ENCODE measurements around the gene NUDT22. TPM values are rescaled to one million over a fixed set of nuclear protein-coding genes. Genes with fewer than 3 reads are reported as not detected.

The NUDT22 gene
- total and polyA plus RNA-seq, 2 experiments from 2014 or later, result 33.9 to 67.0 TPM

DNA sequence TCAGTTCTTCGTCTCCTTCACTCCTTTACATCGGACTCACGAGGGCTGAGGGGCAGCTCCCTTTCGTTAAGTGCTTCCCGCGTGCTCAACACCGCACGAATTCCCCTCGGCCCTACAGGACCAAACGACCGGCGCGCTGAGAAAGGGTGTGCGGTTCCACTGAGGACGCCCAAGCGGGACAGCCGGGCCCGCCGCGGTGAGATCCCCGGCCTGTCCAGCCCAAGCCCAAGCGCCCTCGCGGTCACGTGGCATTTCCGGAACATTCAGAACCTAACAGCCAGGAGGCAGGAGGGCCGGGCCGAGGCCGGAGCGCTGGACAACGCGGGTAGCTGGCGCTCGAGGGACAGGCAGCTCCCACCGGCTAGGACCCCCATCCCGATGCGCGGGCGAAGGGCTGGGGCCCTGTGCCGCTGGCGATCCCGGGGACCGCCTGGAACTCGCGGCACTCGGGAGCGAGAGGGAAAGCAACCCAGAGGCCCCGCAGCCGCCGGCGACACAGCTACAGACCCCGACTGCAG, 40.8 kb upstream of the NUDT22 start (continued):
- TF ChIP-seq, protein P1, sequence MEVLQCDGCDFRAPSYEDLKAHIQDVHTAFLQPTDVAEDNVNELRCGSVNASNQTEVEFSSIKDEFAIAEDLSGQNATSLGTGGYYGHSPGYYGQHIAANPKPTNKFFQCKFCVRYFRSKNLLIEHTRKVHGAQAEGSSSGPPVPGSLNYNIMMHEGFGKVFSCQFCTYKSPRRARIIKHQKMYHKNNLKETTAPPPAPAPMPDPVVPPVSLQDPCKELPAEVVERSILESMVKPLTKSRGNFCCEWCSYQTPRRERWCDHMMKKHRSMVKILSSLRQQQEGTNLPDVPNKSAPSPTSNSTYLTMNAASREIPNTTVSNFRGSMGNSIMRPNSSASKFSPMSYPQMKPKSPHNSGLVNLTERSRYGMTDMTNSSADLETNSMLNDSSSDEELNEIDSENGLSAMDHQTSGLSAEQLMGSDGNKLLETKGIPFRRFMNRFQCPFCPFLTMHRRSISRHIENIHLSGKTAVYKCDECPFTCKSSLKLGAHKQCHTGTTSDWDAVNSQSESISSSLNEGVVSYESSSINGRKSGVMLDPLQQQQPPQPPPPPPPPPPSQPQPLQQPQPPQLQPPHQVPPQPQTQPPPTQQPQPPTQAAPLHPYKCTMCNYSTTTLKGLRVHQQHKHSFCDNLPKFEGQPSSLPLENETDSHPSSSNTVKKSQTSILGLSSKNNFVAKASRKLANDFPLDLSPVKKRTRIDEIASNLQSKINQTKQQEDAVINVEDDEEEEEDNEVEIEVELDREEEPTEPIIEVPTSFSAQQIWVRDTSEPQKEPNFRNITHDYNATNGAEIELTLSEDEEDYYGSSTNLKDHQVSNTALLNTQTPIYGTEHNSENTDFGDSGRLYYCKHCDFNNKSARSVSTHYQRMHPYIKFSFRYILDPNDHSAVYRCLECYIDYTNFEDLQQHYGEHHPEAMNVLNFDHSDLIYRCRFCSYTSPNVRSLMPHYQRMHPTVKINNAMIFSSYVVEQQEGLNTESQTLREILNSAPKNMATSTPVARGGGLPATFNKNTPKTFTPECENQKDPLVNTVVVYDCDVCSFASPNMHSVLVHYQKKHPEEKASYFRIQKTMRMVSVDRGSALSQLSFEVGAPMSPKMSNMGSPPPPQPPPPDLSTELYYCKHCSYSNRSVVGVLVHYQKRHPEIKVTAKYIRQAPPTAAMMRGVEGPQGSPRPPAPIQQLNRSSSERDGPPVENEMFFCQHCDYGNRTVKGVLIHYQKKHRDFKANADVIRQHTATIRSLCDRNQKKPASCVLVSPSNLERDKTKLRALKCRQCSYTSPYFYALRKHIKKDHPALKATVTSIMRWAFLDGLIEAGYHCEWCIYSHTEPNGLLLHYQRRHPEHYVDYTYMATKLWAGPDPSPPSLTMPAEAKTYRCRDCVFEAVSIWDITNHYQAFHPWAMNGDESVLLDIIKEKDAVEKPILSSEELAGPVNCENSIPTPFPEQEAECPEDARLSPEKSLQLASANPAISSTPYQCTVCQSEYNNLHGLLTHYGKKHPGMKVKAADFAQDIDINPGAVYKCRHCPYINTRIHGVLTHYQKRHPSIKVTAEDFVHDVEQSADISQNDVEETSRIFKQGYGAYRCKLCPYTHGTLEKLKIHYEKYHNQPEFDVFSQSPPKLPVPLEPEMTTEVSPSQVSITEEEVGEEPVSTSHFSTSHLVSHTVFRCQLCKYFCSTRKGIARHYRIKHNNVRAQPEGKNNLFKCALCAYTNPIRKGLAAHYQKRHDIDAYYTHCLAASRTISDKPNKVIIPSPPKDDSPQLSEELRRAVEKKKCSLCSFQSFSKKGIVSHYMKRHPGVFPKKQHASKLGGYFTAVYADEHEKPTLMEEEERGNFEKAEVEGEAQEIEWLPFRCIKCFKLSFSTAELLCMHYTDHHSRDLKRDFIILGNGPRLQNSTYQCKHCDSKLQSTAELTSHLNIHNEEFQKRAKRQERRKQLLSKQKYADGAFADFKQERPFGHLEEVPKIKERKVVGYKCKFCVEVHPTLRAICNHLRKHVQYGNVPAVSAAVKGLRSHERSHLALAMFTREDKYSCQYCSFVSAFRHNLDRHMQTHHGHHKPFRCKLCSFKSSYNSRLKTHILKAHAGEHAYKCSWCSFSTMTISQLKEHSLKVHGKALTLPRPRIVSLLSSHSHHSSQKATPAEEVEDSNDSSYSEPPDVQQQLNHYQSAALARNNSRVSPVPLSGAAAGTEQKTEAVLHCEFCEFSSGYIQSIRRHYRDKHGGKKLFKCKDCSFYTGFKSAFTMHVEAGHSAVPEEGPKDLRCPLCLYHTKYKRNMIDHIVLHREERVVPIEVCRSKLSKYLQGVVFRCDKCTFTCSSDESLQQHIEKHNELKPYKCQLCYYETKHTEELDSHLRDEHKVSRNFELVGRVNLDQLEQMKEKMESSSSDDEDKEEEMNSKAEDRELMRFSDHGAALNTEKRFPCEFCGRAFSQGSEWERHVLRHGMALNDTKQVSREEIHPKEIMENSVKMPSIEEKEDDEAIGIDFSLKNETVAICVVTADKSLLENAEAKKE (CRISPR knock-in tag; IDR thresholded peaks at IDR 0.05), result no peak
- peak; percentile 97 for TF ChIP-seq POLR2AphosphoS5 (IDR thresholded peaks at IDR 0.05; ENCODE audit: low read depth)
- TF ChIP-seq JUNB (IDR thresholded peaks at IDR 0.05; ENCODE audit: unreplicated experiment), result no peak
- no peak for TF ChIP-seq EZH2 (IDR thresholded peaks at IDR 0.05; ENCODE audit: low read depth, unreplicated experiment)

GRCh38 chr11:64185693-64186491, 40.2 kb upstream of the NUDT22 start, which contains the start of gene STIP1:
Gene STIP1, plus strand, starts transcription at chr11:64186171. Its CDS starts 91 bp downstream, at chr11:64186262.
- Histone ChIP-seq H2AFZ (peak within 1 kb of the TSS; percentile 80; the same call in 1 of the 2 replicates), H3K36me3 (ENCODE audit: insufficient read depth) (peaks cover 13% of the 10 kb centered on the region), H3K4me2 (peak within 1 kb of the TSS; percentile 92), H3K9me2 (ENCODE audit: insufficient read depth) (no peaks in the 10 kb centered on the region), H3F3A (replicated peaks; ENCODE audit: low read depth) (peaks cover 45% of the 10 kb centered on the region), H3K4me1 (ENCODE audit: insufficient read depth) (peaks cover 18% of the 10 kb centered on the region; the same call in 1 of the 2 replicates), H3K79me2 (replicated peaks; ENCODE audit: insufficient read depth) (peaks cover 23% of the 10 kb centered on the region), H4K20me1 (replicated peaks; ENCODE audit: insufficient read depth) (peaks cover 42% of the 10 kb centered on the region), H3K4me3 (peak within 1 kb of the TSS; percentile 78), H3K27me3 (ENCODE audit: insufficient read depth) (no peaks in the 10 kb centered on the region), H3K27ac (ENCODE audit: low read depth) (peak within 1 kb of the TSS; percentile 95)
- peaks cover 38% of the 10 kb centered on the region for H3K36me3 Mint-ChIP-seq (ENCODE audit: low read depth)
- H3K27ac Mint-ChIP-seq, result peak within 1 kb of the TSS; percentile 99
- H3K4me3 Mint-ChIP-seq, result peak within 1 kb of the TSS; percentile 98; the same call in 2 of the 3 replicates
- DNase-seq (ENCODE audit: low spot score) (peak; percentile 100), ATAC-seq (peak; percentile 83)
- H3K4me1 Mint-ChIP-seq, result peaks cover 30% of the 10 kb centered on the region
- no peaks in the 10 kb centered on the region for H3K9me3 Mint-ChIP-seq
- TF ChIP-seq STAT1 (IDR thresholded peaks at IDR 0.05; ENCODE audit: unreplicated experiment) (no peak), POLR2AphosphoS5 (IDR thresholded peaks at IDR 0.05; ENCODE audit: low read depth) (peak; percentile 76), CREB1 (CRISPR knock-in tag; IDR thresholded peaks at IDR 0.05; ENCODE audit: low read depth) (peak; percentile 79), ZNF331 (CRISPR knock-in tag; IDR thresholded peaks at IDR 0.05; ENCODE audit: low read depth) (no peak), NANOG (IDR thresholded peaks at IDR 0.05; ENCODE audit: borderline replicate concordance) (no peak)
- TF ChIP-seq, protein P2, sequence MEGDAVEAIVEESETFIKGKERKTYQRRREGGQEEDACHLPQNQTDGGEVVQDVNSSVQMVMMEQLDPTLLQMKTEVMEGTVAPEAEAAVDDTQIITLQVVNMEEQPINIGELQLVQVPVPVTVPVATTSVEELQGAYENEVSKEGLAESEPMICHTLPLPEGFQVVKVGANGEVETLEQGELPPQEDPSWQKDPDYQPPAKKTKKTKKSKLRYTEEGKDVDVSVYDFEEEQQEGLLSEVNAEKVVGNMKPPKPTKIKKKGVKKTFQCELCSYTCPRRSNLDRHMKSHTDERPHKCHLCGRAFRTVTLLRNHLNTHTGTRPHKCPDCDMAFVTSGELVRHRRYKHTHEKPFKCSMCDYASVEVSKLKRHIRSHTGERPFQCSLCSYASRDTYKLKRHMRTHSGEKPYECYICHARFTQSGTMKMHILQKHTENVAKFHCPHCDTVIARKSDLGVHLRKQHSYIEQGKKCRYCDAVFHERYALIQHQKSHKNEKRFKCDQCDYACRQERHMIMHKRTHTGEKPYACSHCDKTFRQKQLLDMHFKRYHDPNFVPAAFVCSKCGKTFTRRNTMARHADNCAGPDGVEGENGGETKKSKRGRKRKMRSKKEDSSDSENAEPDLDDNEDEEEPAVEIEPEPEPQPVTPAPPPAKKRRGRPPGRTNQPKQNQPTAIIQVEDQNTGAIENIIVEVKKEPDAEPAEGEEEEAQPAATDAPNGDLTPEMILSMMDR (conservative IDR thresholded peaks at IDR 0.05; ENCODE audit: low read depth in 2 of 2), result peak; percentile 8 to 33; a peak in 2 of 4 replicates
- peaks cover 29% of the 10 kb centered on the region for H3K27me3 Mint-ChIP-seq (ENCODE audit: insufficient read depth, low read depth, poor library complexity)

Data from GM23338 (cell line).